HepG2 (cell line): ENCODE results near the gene EYA3. TPM values are rescaled to one million over a fixed set of nuclear protein-coding genes. Genes with fewer than 3 reads are reported as not detected.

Source experiments
- ATAC-seq: fragments of 200-7000 bp; cut with Tn5 transposase; 3 replicates; pipeline ENCODE4 v1.9.1; 2020; ENCODE audit warnings: mild to moderate bottlenecking, moderate library complexity
- BruUV-seq: library from RNA; stranded (reverse); fragments of 400-500 nt; replicated peaks from 2 replicates; lab custom pipeline; 2021; lab: Mats Ljungman, UMichigan
- CTCF ChIA-PET: fragments of 300-600 bp; formaldehyde crosslinking; extraction: SDS; loops from one replicate; lab custom pipeline; 2021; ENCODE audit warnings: low total read pairs, inconsistent platforms, low intra/inter-chr PET ratio; lab: Yijun Ruan, JAX
- POLR2A ChIA-PET: fragments of 350-600 bp; sonication (Branson Sonifier 250); formaldehyde crosslinking; loops from one replicate; lab custom pipeline; 2020; ENCODE audit warnings: antibody characterized with exemption, inconsistent platforms; lab: Yijun Ruan, JAX
- DNase-seq: peaks from one replicate; pipeline ENCODE4 v3.0.0-alpha.2; 2015; ENCODE audit warnings: low spot score
- FAIRE-seq: peaks from 3 replicates; lab custom pipeline; 2011; peaks lifted over from hg19 to GRCh38; lab: Jason Lieb, UNC
- H2AFZ ChIP-seq: one replicate; pipeline ENCODE4 v1.6.1; 2011; ENCODE audit warnings: low read length, inconsistent platforms
- H3K27ac ChIP-seq: fragments of 300-600 bp; 3 replicates; pipeline ENCODE4 v1.8.0; 2011; ENCODE audit warnings: mixed run types, mild to moderate bottlenecking, mixed read lengths, low read length, inconsistent platforms; ENCODE audit not compliant: insufficient read depth; ENCODE audit errors: extremely low read length
- H3K27me3 ChIP-seq, 2 experiments: fragments of 200-600 bp in 1 of 2; 2 replicates in 1 of 2; 3 replicates in 1 of 2; pipeline versions ENCODE4 v1.6.0 to v1.8.0; 2011; ENCODE audit warnings: low read length in 2 of 2, mild to moderate bottlenecking in 2 of 2, moderate library complexity in 2 of 2, inconsistent platforms in 1 of 2; ENCODE audit not compliant: insufficient read depth in 2 of 2, control insufficient read depth in 1 of 2
- H3K36me3 ChIP-seq, 2 experiments: fragments of 200-600 bp in 1 of 2; replicated peaks in 1 of 2; 2 replicates in 1 of 2; 3 replicates in 1 of 2; pipeline versions ENCODE4 v1.5.1 to v1.8.0; 2011; ENCODE audit warnings: low read length in 2 of 2, inconsistent platforms in 1 of 2; ENCODE audit not compliant: insufficient read depth in 2 of 2, control insufficient read depth in 1 of 2
- H3K4me1 ChIP-seq: 2 replicates; pipeline ENCODE4 v1.5.1; 2012; ENCODE audit warnings: low read length, inconsistent platforms; ENCODE audit not compliant: insufficient read depth
- H3K4me2 ChIP-seq: 2 replicates; pipeline ENCODE4 v1.6.0; 2011; ENCODE audit warnings: low read depth, low read length, inconsistent platforms
- H3K4me3 ChIP-seq, 3 experiments: fragments of 200-600 bp in 1 of 3; sonication (generic), shearing (Covaris generic) in 1 of 3; replicated peaks in 1 of 3; 2 replicates each; pipeline ENCODE4 v1.5.1; 2011 to 2016; ENCODE audit warnings: low read length in 3 of 3, inconsistent platforms in 2 of 3, low read depth in 2 of 3, mild to moderate bottlenecking in 2 of 3, control low read depth in 1 of 3, mixed read lengths in 1 of 3; ENCODE audit not compliant: insufficient read depth in 1 of 3
- H3K79me2 ChIP-seq: one replicate; pipeline ENCODE4 v1.6.1; 2011; ENCODE audit warnings: low read length, inconsistent platforms; ENCODE audit not compliant: insufficient read depth
- H3K9ac ChIP-seq: 2 replicates; pipeline ENCODE4 v1.6.0; 2011; ENCODE audit warnings: mild to moderate bottlenecking, low read depth, low read length, inconsistent platforms; ENCODE audit not compliant: insufficient read depth
- H3K9me3 ChIP-seq: 2 replicates; pipeline ENCODE4 v1.5.1; 2012; ENCODE audit warnings: mild to moderate bottlenecking, low read length
- H4K20me1 ChIP-seq: 2 replicates; pipeline ENCODE4 v1.6.0; 2011; ENCODE audit warnings: inconsistent platforms, mild to moderate bottlenecking, low read length, moderate library complexity; ENCODE audit not compliant: insufficient read depth
- FOXK2 ChIP-seq: fragments of 450-650 bp; IDR thresholded peaks from 2 replicates; pipeline ENCODE4 v1.6.1; 2016
- HIVEP1 ChIP-seq: sonication (generic); formaldehyde crosslinking; IDR thresholded peaks from 2 replicates; pipeline ENCODE4 v1.4.0; 2020; ENCODE audit warnings: mild to moderate bottlenecking, missing genetic modification reagents
- JUND ChIP-seq: sonication (generic); formaldehyde crosslinking; IDR thresholded peaks from 2 replicates; pipeline ENCODE4 v1.8.0; 2022; ENCODE audit warnings: mild to moderate bottlenecking, missing genetic modification reagents
- STAT5B ChIP-seq: sonication (generic); formaldehyde crosslinking; IDR thresholded peaks from 2 replicates; pipeline ENCODE4 v1.4.0; 2020; ENCODE audit warnings: missing genetic modification reagents
- THAP11 ChIP-seq: IDR thresholded peaks from 2 replicates; pipeline ENCODE4 v1.6.1; 2016; ENCODE audit warnings: missing biosample characterization, missing genetic modification reagents
- ZNF761 ChIP-seq: sonication (generic); formaldehyde crosslinking; conservative IDR thresholded peaks from 2 replicates; pipeline ENCODE4 v1.4.0; 2020; ENCODE audit warnings: mild to moderate bottlenecking, missing genetic modification reagents
- WGBS: methylation state at CpG from one replicate; pipeline ENCODE4 v1.1.6; 2017; ENCODE audit warnings: low lambda C conversion rate; 5-methylcytosine and 5-hydroxymethylcytosine counted together
- in situ Hi-C: cut with HindIII; loops from 2 replicates; pipeline ENCODE4 v1.10.0; 2017; ENCODE audit warnings: low pct_unique_long_range_greater_than_20kb; ENCODE audit not compliant: extremely low pct_ligation_motif_present
- intact Hi-C: fragments of 100-400 bp; cut with micrococcal nuclease; formaldehyde crosslinking; loops from one replicate; pipeline ENCODE4 v1.10.0; 2022; ENCODE audit not compliant: unreplicated experiment
- polyA plus RNA-seq, 8 experiments: library from polyadenylated mRNA; depleted of rRNA in 3 of 8; stranded (reverse) in 7 of 8; unstranded in 1 of 8; fragments of >200 nt; fragmentation: Illumina TruSeq in 4 of 8; extraction: Trizol in 4 of 8; gene quantifications; 2 replicates each; pipeline versions ENCODE4 v1.2.1 to v1.2.3, GENCODE V29; 2011 to 2016; ENCODE audit warnings: low read depth in 4 of 8, missing spikeins in 1 of 8, mixed read lengths in 1 of 8; ENCODE audit not compliant: insufficient read depth in 1 of 8
- total RNA-seq, 5 experiments: library from RNA; depleted of rRNA; stranded (reverse); fragments of >200 nt; fragmentation: Illumina TruSeq; extraction: Trizol; gene quantifications; 2 replicates each; pipeline ENCODE4 v1.2.3, GENCODE V29; 2016; ENCODE audit warnings: low read depth in 1 of 5
- TF ChIP-seq, protein P1 (sequence below): sonication (generic); formaldehyde crosslinking; IDR thresholded peaks from 2 replicates; pipeline ENCODE4 v1.5.0; 2020; ENCODE audit warnings: mild to moderate bottlenecking, missing genetic modification reagents

Gene EYA3
- total and polyA plus RNA-seq, 2 of the 13 experiments (the other 11 are each of a cell fraction or from before 2014, with no cell fraction given): 13.9 to 19.7 TPM

DNA sequence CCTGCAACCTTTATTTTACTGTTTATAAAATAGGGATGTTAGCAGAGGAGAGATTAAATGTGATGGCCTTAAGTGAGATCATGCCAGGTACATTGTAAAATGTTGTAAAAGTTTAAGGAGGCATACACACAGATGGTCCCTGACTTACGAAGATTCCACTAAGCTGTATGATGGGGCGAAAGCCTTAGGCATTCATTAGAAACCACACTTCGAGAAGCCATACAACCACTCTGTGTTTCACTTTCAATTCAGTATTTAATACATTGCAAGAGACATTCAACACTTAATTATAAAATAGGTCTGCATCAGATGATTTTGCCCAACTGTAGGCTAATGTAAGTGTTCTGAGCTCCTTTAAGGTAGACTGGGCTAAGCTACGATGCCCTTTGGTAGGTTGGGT is 149.9 kb downstream of the EYA3 start:
- Histone ChIP-seq H3K4me2 (no peak overlapping the region), H3K27me3 (no peaks in the 10 kb centered on the region), H4K20me1 (no peaks in the 10 kb centered on the region), H3K9ac (no peak overlapping the region), H3K36me3 (no peaks in the 10 kb centered on the region), H3K79me2 (no peaks in the 10 kb centered on the region), H2AFZ (no peak overlapping the region), H3K27ac (no peak overlapping the region), H3K9me3 (no peaks in the 10 kb centered on the region), H3K4me3 (no peak overlapping the region), H3K4me1 (peaks cover 54% of the 10 kb centered on the region)
- CTCF ChIA-PET: no interaction called here
- ATAC-seq: no peak
- FAIRE-seq: no peak
- POLR2A ChIA-PET: no interaction called here
- DNase-seq: no peak
- WGBS: 63% methylated on average over 4 of the region's 4 CpGs
- TF ChIP-seq FOXK2 (no peak), JUND (CRISPR knock-in tag) (no peak)
- in situ Hi-C loops: loop anchor here (10.0 kb wide), 1 partner anchor 84 kb away; no protein-coding TSS in a partner anchor
- BruUV-seq: no TSS peak
- intact Hi-C loops: no loop called here

DNA sequence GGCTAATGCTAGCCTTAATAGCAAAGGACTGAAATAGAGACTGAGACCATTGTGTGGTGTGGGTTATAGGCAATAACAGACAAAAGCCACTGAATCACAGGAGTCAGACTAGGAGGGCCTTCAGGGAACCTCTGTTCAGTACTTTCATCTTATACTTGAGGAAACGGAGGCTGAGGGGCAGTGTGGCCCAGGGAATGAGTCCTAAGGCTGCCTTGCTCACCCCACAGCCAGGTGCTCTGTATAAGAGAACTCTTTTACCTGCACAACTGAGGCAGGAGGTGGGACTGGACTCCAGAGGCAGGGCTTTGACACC is 150.9 kb downstream of the EYA3 start:
- Histone ChIP-seq H3K36me3 (no peaks in the 10 kb centered on the region), H3K9ac (no peak overlapping the region), H3K27me3 (no peaks in the 10 kb centered on the region), H3K4me1 (peaks cover 44% of the 10 kb centered on the region), H3K27ac (no peak overlapping the region)
- POLR2A ChIA-PET: no interaction called here
- TF ChIP-seq THAP11 (CRISPR knock-in tag): no peak
- TF ChIP-seq HIVEP1: no peak
- TF ChIP-seq ZNF761 (CRISPR knock-in tag): no peak
- TF ChIP-seq, protein P1, sequence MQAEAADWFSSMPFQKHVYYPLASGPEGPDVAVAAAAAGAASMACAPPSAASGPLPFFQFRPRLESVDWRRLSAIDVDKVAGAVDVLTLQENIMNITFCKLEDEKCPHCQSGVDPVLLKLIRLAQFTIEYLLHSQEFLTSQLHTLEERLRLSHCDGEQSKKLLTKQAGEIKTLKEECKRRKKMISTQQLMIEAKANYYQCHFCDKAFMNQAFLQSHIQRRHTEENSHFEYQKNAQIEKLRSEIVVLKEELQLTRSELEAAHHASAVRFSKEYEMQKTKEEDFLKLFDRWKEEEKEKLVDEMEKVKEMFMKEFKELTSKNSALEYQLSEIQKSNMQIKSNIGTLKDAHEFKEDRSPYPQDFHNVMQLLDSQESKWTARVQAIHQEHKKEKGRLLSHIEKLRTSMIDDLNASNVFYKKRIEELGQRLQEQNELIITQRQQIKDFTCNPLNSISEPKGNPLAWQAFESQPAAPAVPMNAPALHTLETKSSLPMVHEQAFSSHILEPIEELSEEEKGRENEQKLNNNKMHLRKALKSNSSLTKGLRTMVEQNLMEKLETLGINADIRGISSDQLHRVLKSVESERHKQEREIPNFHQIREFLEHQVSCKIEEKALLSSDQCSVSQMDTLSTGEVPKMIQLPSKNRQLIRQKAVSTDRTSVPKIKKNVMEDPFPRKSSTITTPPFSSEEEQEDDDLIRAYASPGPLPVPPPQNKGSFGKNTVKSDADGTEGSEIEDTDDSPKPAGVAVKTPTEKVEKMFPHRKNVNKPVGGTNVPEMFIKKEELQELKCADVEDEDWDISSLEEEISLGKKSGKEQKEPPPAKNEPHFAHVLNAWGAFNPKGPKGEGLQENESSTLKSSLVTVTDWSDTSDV (CRISPR knock-in tag): no peak
- TF ChIP-seq STAT5B (CRISPR knock-in tag): no peak
- TF ChIP-seq, all 625 proteins: peak for 0
- in situ Hi-C loops (loop anchor here (10.0 kb wide), 1 partner anchor 83 kb away; no protein-coding TSS in a partner anchor), intact Hi-C loops (no loop called here)
- Histone ChIP-seq H2AFZ (no peak overlapping the region), H4K20me1 (no peaks in the 10 kb centered on the region), H3K4me3 (no peak overlapping the region), H3K4me2 (no peak overlapping the region), H3K79me2 (no peaks in the 10 kb centered on the region), H3K9me3 (no peaks in the 10 kb centered on the region)
- FAIRE-seq (no peak), ATAC-seq (no peak), DNase-seq (no peak)
- 58% methylated on average over 1 of the region's 1 CpG for WGBS
- BruUV-seq: no TSS peak
- CTCF ChIA-PET: no interaction called here
